K562 (cell line): ENCODE results near the gene PTBP3. TPM values are rescaled to one million over a fixed set of nuclear protein-coding genes. Genes with fewer than 3 reads are reported as not detected.

ENCODE experiments used
- BCL6 ChIP-seq: fragments of 250-450 bp; sonication (Bioruptor Pico); IDR thresholded peaks from 2 replicates; pipeline ENCODE4 v1.4.0; 2020
- ETS2 ChIP-seq: IDR thresholded peaks from 2 replicates; pipeline ENCODE4 v1.6.1; 2016; ENCODE audit warnings: borderline replicate concordance, missing genetic modification characterization, mild to moderate bottlenecking, moderate library complexity, missing compliant biosample characterization; ENCODE audit not compliant: poor library complexity, severe bottlenecking
- FOSL1 ChIP-seq: fragments of 200-800 bp; sonication (Bioruptor generic); conservative IDR thresholded peaks from 2 replicates; pipeline ENCODE4 v1.6.1; 2016; ENCODE audit warnings: missing genetic modification characterization, missing compliant biosample characterization
- FOXA1 ChIP-seq: fragments of 450-650 bp; IDR thresholded peaks from 2 replicates; pipeline ENCODE4 v1.6.1; 2016; ENCODE audit warnings: mild to moderate bottlenecking, borderline replicate concordance
- HNRNPH1 ChIP-seq: fragments of 200-400 bp; formaldehyde crosslinking; optimal IDR thresholded peaks from 2 replicates; pipeline ENCODE3; 2017; ENCODE audit warnings: low read depth, mild to moderate bottlenecking, low read length, moderate library complexity
- HOXB6 ChIP-seq: fragments of 250-450 bp; sonication (Bioruptor Pico); IDR thresholded peaks from 2 replicates; pipeline ENCODE4 v1.5.1; 2022; ENCODE audit warnings: mild to moderate bottlenecking, borderline replicate concordance
- HSF4 ChIP-seq: fragments of 250-450 bp; sonication (Bioruptor Pico); IDR thresholded peaks from 2 replicates; pipeline ENCODE4 v2.1.2; 2022; ENCODE audit warnings: mild to moderate bottlenecking, moderate library complexity, borderline replicate concordance
- IRF2 ChIP-seq: sonication (generic); formaldehyde crosslinking; IDR thresholded peaks from 2 replicates; pipeline ENCODE4 v1.8.1; 2022; ENCODE audit warnings: mild to moderate bottlenecking, missing genetic modification reagents
- JUND ChIP-seq, 2 experiments: IDR thresholded peaks; 2 replicates in 1 of 2; 3 replicates in 1 of 2; pipeline ENCODE4 v1.6.1; 2011; ENCODE audit warnings: borderline replicate concordance in 2 of 2, low read depth in 2 of 2, low read length in 2 of 2, improper control_type of control experiment in 1 of 2, missing biosample characterization in 1 of 2, missing genetic modification characterization in 1 of 2, missing genetic modification reagents in 1 of 2
- LEF1 ChIP-seq: fragments of 450-650 bp; IDR thresholded peaks from 2 replicates; pipeline ENCODE4 v1.6.1; 2016; ENCODE audit warnings: mild to moderate bottlenecking
- MAFF ChIP-seq: IDR thresholded peaks from 2 replicates; pipeline ENCODE4 v1.6.1; 2012; ENCODE audit warnings: low read length, improper control_type of control experiment
- PHF8 ChIP-seq: fragments of 200-600 bp; sonication (generic); IDR thresholded peaks from 2 replicates; pipeline ENCODE4 v1.6.1; 2012; ENCODE audit warnings: mixed run types, mild to moderate bottlenecking, inconsistent platforms, low read length, moderate library complexity, borderline replicate concordance
- POU5F1 ChIP-seq: fragments of 150-350 bp; IDR thresholded peaks from 2 replicates; pipeline ENCODE4 v1.6.1; 2014; ENCODE audit warnings: borderline replicate concordance, low read length, low read depth, mild to moderate bottlenecking; ENCODE audit not compliant: partially characterized antibody
- RNF2 ChIP-seq: sonication (generic); IDR thresholded peaks from 2 replicates; pipeline ENCODE4 v1.6.1; 2016
- SIRT6 ChIP-seq: IDR thresholded peaks from one replicate; pipeline ENCODE4 v1.6.1; 2012; ENCODE audit warnings: low read depth, mild to moderate bottlenecking, control low read depth, inconsistent platforms, low read length, moderate library complexity
- TRIM25 ChIP-seq: fragments of 450-650 bp; IDR thresholded peaks from 2 replicates; pipeline ENCODE4 v1.7.0; 2016; ENCODE audit warnings: borderline replicate concordance
- ZNF134 ChIP-seq: fragments of 250-450 bp; sonication (Bioruptor Pico); conservative IDR thresholded peaks from 2 replicates; pipeline ENCODE4 v1.4.0; 2020
- ZNF140 ChIP-seq: fragments of 250-450 bp; sonication (Bioruptor Pico); IDR thresholded peaks from 2 replicates; pipeline ENCODE4 v1.8.0; 2021; ENCODE audit warnings: moderate library complexity, mild to moderate bottlenecking, inconsistent platforms
- ZNF23 ChIP-seq: fragments of 250-450 bp; sonication (Bioruptor Pico); IDR thresholded peaks from 2 replicates; pipeline ENCODE4 v1.4.0; 2020; ENCODE audit warnings: mild to moderate bottlenecking
- ZNF57 ChIP-seq: fragments of 450-650 bp; formaldehyde crosslinking; IDR thresholded peaks from 2 replicates; pipeline ENCODE4 v1.4.0; 2020; ENCODE audit warnings: mild to moderate bottlenecking, moderate library complexity
- polyA plus RNA-seq, 8 experiments: library from polyadenylated mRNA; depleted of rRNA in 4 of 8; stranded (reverse) in 5 of 8; unstranded in 3 of 8; fragments of >200 nt; fragmentation: Nextera tagmentation in 2 of 8; fragmentation: Illumina TruSeq in 1 of 8; extraction: Ambion mirVana in 2 of 8; extraction: Trizol in 1 of 8; gene quantifications; 2 replicates each; pipeline versions ENCODE4 v1.2.1 to v1.2.3, GENCODE V29; 2011 to 2014; ENCODE audit warnings: inconsistent platforms in 1 of 8, missing spikeins in 1 of 8
- total RNA-seq, 7 experiments: library from RNA; depleted of rRNA in 6 of 7; stranded (reverse); fragments of >200 nt in 6 of 7; fragmentation: Illumina TruSeq in 2 of 7; extraction: Trizol in 2 of 7; gene quantifications; 2 replicates each; pipeline versions ENCODE4 v1.2.1 to v1.2.3, GENCODE V29; 2011 to 2021; ENCODE audit warnings: low replicate concordance in 1 of 7
- TF ChIP-seq, protein P1 (sequence below): fragments of 250-450 bp; sonication (Bioruptor Pico); IDR thresholded peaks from 2 replicates; pipeline ENCODE4 v1.8.0; 2022; ENCODE audit warnings: moderate library complexity, mild to moderate bottlenecking, inconsistent platforms
- TF ChIP-seq, protein P2 (sequence below): fragments of 250-450 bp; sonication (Bioruptor Pico); IDR thresholded peaks from 2 replicates; pipeline ENCODE4 v1.8.0; 2021; ENCODE audit warnings: moderate library complexity, mild to moderate bottlenecking, inconsistent platforms

The PTBP3 gene
- total and polyA plus RNA-seq, 9 of the 15 experiments (the other 6 are each of a cell fraction or from before 2014, with no cell fraction given), result 22.4 to 132 (median 68.0) TPM

GRCh38 chr9:112224401-112225289 lies 108.8 kb downstream of the PTBP3 start (continued):
- TF ChIP-seq, protein P1, sequence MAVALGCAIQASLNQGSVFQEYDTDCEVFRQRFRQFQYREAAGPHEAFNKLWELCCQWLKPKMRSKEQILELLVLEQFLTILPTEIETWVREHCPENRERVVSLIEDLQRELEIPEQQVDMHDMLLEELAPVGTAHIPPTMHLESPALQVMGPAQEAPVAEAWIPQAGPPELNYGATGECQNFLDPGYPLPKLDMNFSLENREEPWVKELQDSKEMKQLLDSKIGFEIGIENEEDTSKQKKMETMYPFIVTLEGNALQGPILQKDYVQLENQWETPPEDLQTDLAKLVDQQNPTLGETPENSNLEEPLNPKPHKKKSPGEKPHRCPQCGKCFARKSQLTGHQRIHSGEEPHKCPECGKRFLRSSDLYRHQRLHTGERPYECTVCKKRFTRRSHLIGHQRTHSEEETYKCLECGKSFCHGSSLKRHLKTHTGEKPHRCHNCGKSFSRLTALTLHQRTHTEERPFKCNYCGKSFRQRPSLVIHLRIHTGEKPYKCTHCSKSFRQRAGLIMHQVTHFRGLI (CRISPR knock-in tag), result 0 out of 2 replicates have a peak, but pooled peaks have one; percentile 63
- TF ChIP-seq ZNF134 (CRISPR knock-in tag) (no peak), HNRNPH1 (no peak), SIRT6 (no peak), IRF2 (no peak), FOXA1 (no peak), LEF1 (peak; percentile 81; the same call in 1 of the 2 replicates), JUND (IDR thresholded peaks at IDR 0.05; ENCODE audit: borderline replicate concordance, low read depth, low read length) (peak; percentile 89), JUND (tag; IDR thresholded peaks at IDR 0.05; ENCODE audit: borderline replicate concordance, low read depth, low read length) (peak; percentile 89; the same call in 2 of the 3 replicates), RNF2 (0 out of 2 replicates have a peak, but pooled peaks have one; percentile 27), HSF4 (CRISPR knock-in tag) (no peak), ETS2 (tag) (no peak), BCL6 (CRISPR knock-in tag) (no peak; the same call in 1 of the 2 replicates), FOSL1 (tag) (peak; percentile 88), PHF8 (no peak), ZNF57 (0 out of 2 replicates have a peak, but pooled peaks have one; percentile 38), TRIM25 (no peak), POU5F1 (no peak), ZNF140 (CRISPR knock-in tag) (no peak), HOXB6 (no peak), MAFF (peak; percentile 82), ZNF23 (CRISPR knock-in tag) (no peak)
- TF ChIP-seq, protein P2, sequence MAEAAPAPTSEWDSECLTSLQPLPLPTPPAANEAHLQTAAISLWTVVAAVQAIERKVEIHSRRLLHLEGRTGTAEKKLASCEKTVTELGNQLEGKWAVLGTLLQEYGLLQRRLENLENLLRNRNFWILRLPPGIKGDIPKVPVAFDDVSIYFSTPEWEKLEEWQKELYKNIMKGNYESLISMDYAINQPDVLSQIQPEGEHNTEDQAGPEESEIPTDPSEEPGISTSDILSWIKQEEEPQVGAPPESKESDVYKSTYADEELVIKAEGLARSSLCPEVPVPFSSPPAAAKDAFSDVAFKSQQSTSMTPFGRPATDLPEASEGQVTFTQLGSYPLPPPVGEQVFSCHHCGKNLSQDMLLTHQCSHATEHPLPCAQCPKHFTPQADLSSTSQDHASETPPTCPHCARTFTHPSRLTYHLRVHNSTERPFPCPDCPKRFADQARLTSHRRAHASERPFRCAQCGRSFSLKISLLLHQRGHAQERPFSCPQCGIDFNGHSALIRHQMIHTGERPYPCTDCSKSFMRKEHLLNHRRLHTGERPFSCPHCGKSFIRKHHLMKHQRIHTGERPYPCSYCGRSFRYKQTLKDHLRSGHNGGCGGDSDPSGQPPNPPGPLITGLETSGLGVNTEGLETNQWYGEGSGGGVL, result no peak
